ENCODE results near the gene FILIP1. TPM values are rescaled to one million over a fixed set of nuclear protein-coding genes. Genes with fewer than 3 reads are reported as not detected.
"Not testable (repeated sequence)": the region's sequence is repeated elsewhere in the genome, so short reads cannot be mapped to it uniquely, and the experiment has no call there.

FILIP1 gene
- total RNA-seq, 2 donors from 2014 or later = not detected

DNA sequence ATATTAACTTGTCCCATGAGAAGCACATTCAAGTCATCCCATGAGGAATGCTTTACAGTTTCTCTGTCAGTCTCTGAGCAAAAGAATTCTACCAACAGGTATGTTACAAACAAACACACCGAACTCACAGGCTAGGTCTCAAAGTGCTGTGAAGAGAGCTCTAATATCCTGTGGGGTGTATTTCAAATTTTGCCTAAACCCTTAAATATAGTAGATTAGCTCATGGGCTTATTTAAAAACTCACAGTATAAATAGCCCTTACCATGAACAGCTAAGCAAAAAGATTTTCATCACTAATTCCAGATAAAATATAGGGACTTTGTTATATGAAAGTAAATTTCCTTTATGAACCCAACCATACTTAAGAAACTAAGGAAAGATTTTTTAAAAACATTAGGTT is 77.8 kb downstream of the FILIP1 start:
- peaks cover 2 to 12% of the 10 kb centered on the region in 2 donors for H3K27me3 Mint-ChIP-seq

DNA sequence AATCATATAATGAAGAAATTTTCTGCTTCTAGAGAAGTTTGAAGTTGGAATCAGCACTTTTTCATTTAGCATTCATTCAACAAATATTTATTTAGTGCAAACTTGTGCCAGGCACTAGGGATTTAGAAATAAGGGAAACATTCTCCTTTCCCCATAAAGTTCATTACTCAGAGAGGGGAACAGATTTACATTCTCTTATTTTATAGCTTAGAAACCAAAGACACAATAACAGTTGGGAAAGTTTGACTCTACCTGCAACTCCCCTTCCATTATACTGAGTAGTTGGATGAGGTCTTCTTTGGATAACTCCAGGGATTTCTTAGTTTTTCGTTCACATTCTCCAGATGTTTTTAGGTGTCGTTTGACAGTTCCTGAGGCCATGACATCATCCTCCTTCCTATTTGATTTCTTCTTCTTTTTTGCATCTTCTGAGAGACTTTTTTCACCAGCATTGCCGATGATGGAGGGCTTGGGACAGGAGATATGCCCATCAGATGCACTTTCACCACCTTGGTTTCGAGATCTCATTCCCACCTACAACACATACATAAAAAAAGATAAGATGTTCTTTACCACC is 79.1 kb downstream of the FILIP1 start:
- no peak for ATAC-seq
- H3K9me3 Mint-ChIP-seq = no peaks in the 10 kb centered on the region
- no peak overlapping the region for H3K27ac Mint-ChIP-seq
- no peaks in the 10 kb centered on the region for H3K4me1 Mint-ChIP-seq (ENCODE audit: low read depth in 2 of 2)
- no peak for DNase-seq (ENCODE audit: low spot score)
- H3K27me3 Mint-ChIP-seq = peaks cover 2 to 12% of the 10 kb centered on the region in 2 donors
- H3K4me3 Mint-ChIP-seq = no peak overlapping the region
- no peaks in the 10 kb centered on the region for H3K36me3 Mint-ChIP-seq

More for the DNA sequence above, 77.8 kb downstream of the FILIP1 start:
- Mint-ChIP-seq H3K4me1 (ENCODE audit: low read depth in 2 of 2) (no peaks in the 10 kb centered on the region), H3K9me3 (no peaks in the 10 kb centered on the region), H3K4me3 (no peak overlapping the region), H3K36me3 (no peaks in the 10 kb centered on the region), H3K27ac (no peak overlapping the region)
- no peak for ATAC-seq
- DNase-seq (ENCODE audit: low spot score) = no peak

DNA sequence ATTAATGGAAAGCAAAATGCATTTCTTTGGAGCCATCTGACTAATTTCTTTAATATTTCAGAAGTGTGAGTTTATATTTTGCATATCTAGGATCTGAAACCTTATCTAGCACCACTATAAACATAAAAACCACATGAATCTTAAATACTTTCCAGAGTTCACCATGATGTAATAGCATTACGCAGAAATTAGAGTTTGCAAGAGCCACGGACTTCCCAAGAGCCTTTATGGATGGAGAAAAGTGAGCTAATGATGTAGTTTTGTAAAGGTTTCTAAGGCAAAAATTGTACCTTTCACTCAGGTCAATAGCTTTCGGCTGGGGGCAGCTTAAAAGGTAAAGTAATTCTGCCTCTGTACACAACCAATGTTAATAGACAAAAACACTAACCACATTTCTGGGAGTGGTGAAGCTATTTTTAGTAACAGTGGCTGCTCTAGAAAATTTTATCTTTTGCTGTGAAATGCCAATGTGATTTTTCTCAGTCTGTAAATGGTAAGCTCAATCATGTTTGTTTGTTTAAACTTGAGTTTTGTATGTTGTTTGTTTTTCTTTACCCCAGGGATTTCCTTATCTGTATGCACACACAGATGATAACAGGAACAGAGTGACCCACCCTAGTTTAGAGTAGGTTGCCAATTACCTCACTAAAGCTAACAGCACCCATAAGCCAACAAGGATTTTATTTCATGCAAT is 80.5 kb downstream of the FILIP1 start:
- DNase-seq (ENCODE audit: low spot score) = no peak
- H3K9me3 Mint-ChIP-seq = no peaks in the 10 kb centered on the region

DNA sequence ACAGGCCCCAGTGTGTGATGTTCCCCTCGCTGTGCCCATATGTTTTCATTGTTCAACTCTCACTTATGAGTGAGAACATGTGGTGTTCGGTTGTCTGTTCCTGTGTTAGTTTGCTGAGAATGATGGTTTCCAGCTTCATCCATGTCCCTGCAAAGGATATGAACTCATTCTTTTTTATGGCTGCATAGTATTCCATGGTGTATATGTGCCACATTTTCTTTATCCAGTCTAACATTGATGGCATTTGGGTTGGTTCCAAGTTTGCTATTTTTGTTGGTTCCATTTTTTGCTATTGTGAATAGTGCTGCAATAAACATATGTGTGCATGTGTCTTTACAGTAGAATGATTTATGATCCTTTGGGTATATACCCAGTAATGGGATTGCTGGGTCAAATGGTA is 83.0 kb downstream of the FILIP1 start:
- not testable (repeated sequence) for H3K36me3 Mint-ChIP-seq; H3K9me3 Mint-ChIP-seq; H3K27ac Mint-ChIP-seq; ATAC-seq; H3K4me1 Mint-ChIP-seq (ENCODE audit: low read depth in 2 of 2); H3K27me3 Mint-ChIP-seq; DNase-seq (ENCODE audit: low spot score); H3K4me3 Mint-ChIP-seq

More for the DNA sequence above, 80.5 kb downstream of the FILIP1 start:
- no peaks in the 10 kb centered on the region for H3K4me1 Mint-ChIP-seq (ENCODE audit: low read depth in 2 of 2)
- no peak overlapping the region for H3K4me3 Mint-ChIP-seq
- no peak overlapping the region for H3K27ac Mint-ChIP-seq
- H3K27me3 Mint-ChIP-seq = peaks cover 2 to 9% of the 10 kb centered on the region in 2 donors
- H3K36me3 Mint-ChIP-seq = no peaks in the 10 kb centered on the region
- no peak for ATAC-seq

DNA sequence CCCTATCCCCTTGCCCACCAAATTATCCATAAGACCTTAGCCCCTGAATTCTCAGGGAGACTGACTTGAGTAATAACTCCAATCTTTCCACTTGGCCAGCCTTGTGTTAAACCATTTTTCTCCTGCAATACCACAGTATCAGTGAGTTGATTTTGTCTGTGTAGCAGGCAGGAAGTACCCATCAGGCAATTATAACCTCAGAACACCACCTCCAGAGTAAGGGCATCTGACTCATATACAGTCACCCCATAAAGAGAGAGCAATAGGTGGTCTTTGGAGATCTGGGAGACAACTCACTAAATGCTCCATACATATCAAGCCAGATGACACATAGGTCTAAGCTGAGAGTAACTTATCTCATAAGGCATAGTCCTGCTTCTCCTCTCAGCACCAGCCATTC is 83.7 kb downstream of the FILIP1 start:
- Mint-ChIP-seq H3K27me3 (peaks cover 2 to 6% of the 10 kb centered on the region in 2 donors), H3K9me3 (no peaks in the 10 kb centered on the region), H3K4me3 (no peak overlapping the region), H3K27ac (no peak overlapping the region), H3K4me1 (ENCODE audit: low read depth in 2 of 2) (no peaks in the 10 kb centered on the region), H3K36me3 (no peaks in the 10 kb centered on the region)
- ATAC-seq (no peak), DNase-seq (ENCODE audit: low spot score) (no peak)

DNA sequence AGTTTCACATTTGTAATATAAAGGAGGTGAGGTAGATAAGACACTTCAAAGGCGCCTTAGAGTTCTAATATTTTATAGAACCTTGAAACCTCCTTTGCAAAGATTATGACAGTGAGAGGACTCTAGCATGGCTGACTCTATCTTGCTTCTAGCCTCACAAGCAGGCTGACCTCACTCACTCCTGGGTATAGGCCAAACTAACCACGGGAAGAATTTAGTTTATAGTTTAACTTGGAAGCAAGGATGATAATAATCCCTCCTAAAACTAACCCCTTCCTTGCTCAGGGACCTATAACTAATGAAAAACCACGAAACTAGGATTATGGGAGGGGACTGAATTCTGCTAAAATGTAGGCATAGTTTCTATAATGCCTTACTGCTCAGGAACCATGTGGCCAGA is 84.3 kb downstream of the FILIP1 start:
- DNase-seq (ENCODE audit: low spot score) (no peak), ATAC-seq (no peak)
- Mint-ChIP-seq H3K27me3 (peaks cover 2 to 6% of the 10 kb centered on the region in 2 donors), H3K36me3 (no peaks in the 10 kb centered on the region), H3K4me1 (ENCODE audit: low read depth in 2 of 2) (no peaks in the 10 kb centered on the region), H3K4me3 (no peak overlapping the region), H3K27ac (no peak overlapping the region), H3K9me3 (no peaks in the 10 kb centered on the region)

DNA sequence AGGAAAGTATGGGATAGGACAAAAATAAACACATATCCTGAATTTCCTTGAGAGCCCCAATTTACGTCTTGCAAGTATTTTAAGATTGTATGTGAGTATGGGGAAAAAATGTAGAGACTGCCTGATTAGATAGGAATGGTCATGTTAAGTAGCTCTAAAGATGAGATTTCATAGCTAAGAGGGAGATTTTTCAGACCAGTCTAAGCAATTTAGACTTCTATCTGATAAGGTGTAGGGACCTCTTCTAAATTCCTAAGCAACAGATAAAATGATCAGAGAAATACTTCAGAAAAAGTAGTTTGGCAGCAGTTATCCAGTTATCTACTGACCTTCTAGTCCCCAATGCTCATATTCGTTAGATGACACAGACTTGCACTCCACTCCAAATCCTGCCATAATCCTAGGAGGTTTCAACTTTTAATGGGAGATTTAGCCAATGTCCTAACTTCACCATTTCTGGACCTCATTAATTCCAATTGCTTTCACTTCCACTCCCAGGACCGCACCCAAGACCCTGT is 90.0 kb downstream of the FILIP1 start:
- no peak for ATAC-seq
- Mint-ChIP-seq H3K27ac (no peak overlapping the region), H3K27me3 (peaks cover 0 to 8% of the 10 kb centered on the region in 2 donors), H3K4me3 (no peak overlapping the region), H3K36me3 (no peaks in the 10 kb centered on the region), H3K9me3 (no peaks in the 10 kb centered on the region), H3K4me1 (ENCODE audit: low read depth in 2 of 2) (no peaks in the 10 kb centered on the region)
- DNase-seq (ENCODE audit: low spot score) = no peak

DNA sequence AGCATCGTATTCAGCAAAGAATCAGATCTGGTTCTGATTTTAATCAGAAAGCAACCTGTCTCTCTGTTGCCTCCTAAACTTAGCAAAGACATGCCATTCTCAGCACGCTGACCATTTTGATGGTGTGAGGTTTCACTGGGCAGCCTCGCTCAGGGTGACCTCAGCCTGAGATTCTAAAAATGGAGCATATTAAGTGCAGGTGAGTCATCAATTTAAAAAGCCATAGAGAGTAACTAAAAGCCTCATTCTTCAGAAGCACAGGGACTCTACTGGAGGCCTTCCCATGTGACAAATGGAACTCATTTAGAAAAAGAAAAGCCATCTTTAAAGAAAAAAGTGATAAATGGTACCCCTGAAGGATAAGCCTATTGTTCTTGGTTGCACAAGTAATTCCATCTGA is 91.3 kb downstream of the FILIP1 start:
- no peak overlapping the region for H3K27ac Mint-ChIP-seq
- H3K36me3 Mint-ChIP-seq = no peaks in the 10 kb centered on the region
- DNase-seq (ENCODE audit: low spot score) (no peak), ATAC-seq (no peak)
- peaks cover 2 to 8% of the 10 kb centered on the region in 2 donors for H3K27me3 Mint-ChIP-seq
- H3K4me1 Mint-ChIP-seq (ENCODE audit: low read depth in 2 of 2) = no peaks in the 10 kb centered on the region
- no peak overlapping the region for H3K4me3 Mint-ChIP-seq
- H3K9me3 Mint-ChIP-seq = no peaks in the 10 kb centered on the region

DNA sequence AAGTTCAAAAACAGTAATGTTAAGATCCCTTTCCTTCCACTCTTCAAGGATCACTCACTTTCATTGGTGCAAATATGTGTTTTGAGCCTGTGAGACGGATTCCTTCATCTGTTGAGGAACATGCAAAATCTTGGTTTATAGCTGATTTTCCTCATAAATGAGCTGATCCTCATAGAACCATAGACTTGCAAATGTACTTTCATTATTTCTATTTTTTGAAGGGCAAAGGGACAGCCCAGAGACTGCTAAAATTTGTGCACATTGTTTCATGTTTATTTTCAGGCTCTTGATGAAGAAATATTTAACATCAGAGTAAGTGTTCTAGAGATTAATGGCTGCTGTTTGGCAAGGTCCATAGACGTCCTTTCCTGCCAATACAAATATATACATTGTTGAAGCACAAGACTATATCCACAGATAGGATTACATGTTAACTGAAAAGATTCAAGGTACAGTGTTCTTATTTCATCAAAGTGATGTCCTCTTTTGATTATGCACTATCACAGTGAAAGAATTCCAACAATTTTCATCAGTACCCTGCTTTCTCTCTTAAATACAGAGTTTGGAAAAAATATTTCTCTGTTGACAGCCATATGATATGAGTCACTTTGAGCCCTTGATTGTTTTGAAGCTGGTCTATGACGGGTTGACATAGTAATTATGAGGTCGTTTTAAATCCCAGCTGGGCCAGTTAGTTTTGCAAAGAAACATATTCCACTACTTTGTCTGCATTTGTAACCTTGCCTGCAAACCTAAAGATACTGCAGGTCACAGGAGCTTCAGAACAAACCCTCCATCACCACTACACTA is 95.7 kb downstream of the FILIP1 start:
- Mint-ChIP-seq H3K36me3 (no peaks in the 10 kb centered on the region), H3K27ac (no peak overlapping the region), H3K4me1 (ENCODE audit: low read depth in 2 of 2) (no peaks in the 10 kb centered on the region), H3K9me3 (no peaks in the 10 kb centered on the region), H3K4me3 (no peak overlapping the region), H3K27me3 (peaks cover 2 to 8% of the 10 kb centered on the region in 2 donors)
- DNase-seq (ENCODE audit: low spot score) (no peak), ATAC-seq (no peak)

DNA sequence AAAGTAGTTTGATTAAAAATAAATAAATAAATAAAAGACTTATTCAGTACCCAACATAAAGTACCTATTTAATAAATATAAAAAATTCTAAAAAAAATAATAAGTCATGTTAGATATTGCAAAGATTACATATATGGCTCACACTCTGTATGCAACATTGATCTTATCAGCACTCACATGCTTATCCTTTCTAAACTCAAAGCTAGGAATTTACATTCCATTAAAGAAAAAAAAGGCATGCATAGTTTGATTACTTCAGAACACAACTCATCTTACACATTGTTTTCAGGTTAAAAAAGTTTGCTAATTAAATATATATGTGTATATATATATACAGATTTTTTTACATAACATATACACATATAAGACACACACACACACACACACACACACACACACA is 96.4 kb downstream of the FILIP1 start:
- H3K27ac Mint-ChIP-seq = no peak overlapping the region

DNA sequence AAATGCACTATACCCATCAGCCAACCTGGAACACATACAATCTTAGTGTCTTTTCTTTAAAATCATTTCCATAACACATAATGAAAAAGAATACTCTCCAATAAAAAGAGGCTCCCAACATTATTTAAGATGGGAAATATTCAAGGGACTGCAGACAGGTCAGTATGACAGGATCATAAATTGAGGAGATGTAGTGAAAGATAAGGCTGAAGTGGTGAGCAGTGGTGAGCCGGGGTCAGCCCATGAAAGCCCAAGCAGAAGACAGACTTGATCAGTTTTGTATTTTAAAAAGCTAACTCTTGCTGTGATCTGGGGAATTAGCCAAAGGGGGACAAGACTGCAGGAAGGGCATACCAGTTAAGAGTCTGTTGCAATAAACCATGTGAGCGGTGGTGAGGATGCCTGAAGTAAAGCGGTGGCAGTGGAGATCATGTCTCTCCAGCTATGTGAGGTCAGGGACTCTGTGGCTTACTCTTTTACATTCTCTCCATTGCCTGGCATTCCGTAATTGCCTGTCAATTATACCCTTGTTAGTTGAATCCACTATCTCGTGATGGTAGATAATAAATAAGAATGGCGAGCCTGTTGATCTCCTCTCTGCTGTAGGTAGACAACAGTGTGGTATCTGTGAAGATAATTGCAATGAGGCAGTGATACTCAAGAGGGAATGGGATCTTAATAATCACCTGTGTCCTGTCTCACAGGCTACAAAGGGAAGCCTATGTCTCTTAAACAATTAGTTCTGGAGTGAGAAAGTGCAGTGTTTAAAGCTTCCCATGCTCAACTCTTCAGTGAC is 97.4 kb downstream of the FILIP1 start:
- Mint-ChIP-seq H3K4me1 (ENCODE audit: low read depth in 2 of 2) (no peaks in the 10 kb centered on the region), H3K4me3 (no peak overlapping the region), H3K36me3 (no peaks in the 10 kb centered on the region), H3K27ac (no peak overlapping the region), H3K9me3 (no peaks in the 10 kb centered on the region), H3K27me3 (peaks cover 2 to 4% of the 10 kb centered on the region in 2 donors)
- no peak for DNase-seq (ENCODE audit: low spot score)
- ATAC-seq = no peak

More for the DNA sequence above, 96.4 kb downstream of the FILIP1 start:
- H3K9me3 Mint-ChIP-seq = no peaks in the 10 kb centered on the region
- ATAC-seq (no peak), DNase-seq (ENCODE audit: low spot score) (no peak)
- no peaks in the 10 kb centered on the region for H3K36me3 Mint-ChIP-seq
- H3K4me3 Mint-ChIP-seq = no peak overlapping the region
- no peaks in the 10 kb centered on the region for H3K4me1 Mint-ChIP-seq (ENCODE audit: low read depth in 2 of 2)
- peaks cover 2 to 8% of the 10 kb centered on the region in 2 donors for H3K27me3 Mint-ChIP-seq

DNA sequence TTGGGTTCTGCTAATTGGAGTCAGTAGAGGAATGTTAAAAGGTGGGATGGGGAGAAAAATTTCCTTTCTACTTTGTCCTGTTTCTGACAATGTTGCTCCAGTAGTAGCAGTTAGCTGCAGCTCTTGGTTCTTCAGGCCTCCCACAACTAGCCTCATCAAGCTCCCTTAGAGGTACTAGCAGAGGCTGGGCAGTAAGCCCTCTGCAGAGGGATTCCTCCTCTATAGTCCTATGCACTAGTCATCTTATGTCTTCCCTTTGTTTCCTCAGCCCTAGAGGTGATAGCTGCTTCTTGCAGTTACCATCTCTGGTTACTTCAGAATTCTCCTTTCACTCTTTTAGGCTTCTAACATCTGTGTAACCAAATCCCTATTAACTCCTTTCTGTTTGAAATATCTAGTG is 99.8 kb downstream of the FILIP1 start:
- peaks cover 0 to 2% of the 10 kb centered on the region in 2 donors for H3K27me3 Mint-ChIP-seq
- H3K27ac Mint-ChIP-seq = no peak overlapping the region
- H3K4me3 Mint-ChIP-seq = no peak overlapping the region
- H3K4me1 Mint-ChIP-seq (ENCODE audit: low read depth in 2 of 2) = no peaks in the 10 kb centered on the region
- H3K9me3 Mint-ChIP-seq = peaks cover 3% of the 10 kb centered on the region
- no peaks in the 10 kb centered on the region for H3K36me3 Mint-ChIP-seq
- DNase-seq (ENCODE audit: low spot score) (no peak), ATAC-seq (no peak)

DNA sequence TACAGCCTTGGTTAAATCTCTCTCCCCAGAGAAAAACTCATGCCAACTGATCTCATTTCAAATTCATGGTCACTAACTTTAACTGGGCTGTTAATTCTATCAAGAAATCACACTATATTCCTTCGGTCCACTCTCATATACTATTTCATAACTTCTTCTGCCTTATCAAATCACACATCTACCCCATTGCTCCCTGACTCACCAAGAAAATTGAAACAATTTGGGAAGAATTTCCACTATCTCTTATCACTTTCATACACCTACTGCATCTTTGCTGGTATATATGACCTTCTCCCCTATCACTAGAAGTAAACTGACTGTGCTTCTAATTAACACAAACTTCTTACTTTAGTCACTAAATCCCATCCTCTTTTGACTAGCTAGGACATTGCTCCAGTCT is 102.3 kb downstream of the FILIP1 start:
- H3K4me1 Mint-ChIP-seq (ENCODE audit: low read depth in 2 of 2) = no peaks in the 10 kb centered on the region
- no peak for DNase-seq (ENCODE audit: low spot score)

More for the DNA sequence above, 102.3 kb downstream of the FILIP1 start:
- Mint-ChIP-seq H3K4me3 (no peak overlapping the region), H3K27ac (no peak overlapping the region), H3K27me3 (no peaks in the 10 kb centered on the region), H3K36me3 (no peaks in the 10 kb centered on the region), H3K9me3 (peaks cover 5% of the 10 kb centered on the region)
- ATAC-seq = no peak

Data from natural killer cell treated with Interleukin-12 subunit alpha and Interleukin-12 subunit beta and Interleukin-15 and Interleukin-18, amount 100 ng/mL, for 72 hours (primary cell).